ENCODE results near the gene LEP. TPM values are rescaled to one million over a fixed set of nuclear protein-coding genes. Genes with fewer than 3 reads are reported as not detected.

Gene LEP
- total and polyA plus RNA-seq, 9 of the 15 experiments (the other 6 are each of a cell fraction or from before 2014, with no cell fraction given): not detected

DNA sequence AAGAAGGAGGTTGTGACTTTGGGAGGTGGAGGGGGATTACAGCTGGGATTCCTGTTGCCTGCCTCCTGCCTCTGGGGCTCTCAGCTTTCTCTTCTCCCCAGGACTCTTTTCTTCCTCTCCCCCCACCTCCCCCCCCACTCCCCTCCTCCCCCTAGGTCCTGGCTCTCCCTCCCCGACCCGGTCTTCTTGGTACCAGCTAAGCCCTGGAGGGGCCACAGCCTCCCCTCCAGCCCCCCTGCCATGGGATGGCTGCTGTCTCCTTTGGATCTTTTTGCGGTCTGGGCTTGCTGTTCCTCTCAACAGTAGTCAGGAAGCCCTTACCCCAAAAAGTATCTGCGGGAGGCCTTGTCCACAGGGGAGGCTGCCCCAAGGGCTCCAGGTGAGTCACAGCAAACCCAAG, 33.5 kb upstream of the LEP start:
- WGBS (ENCODE audit: insufficient coverage, low coverage, missing lambda C conversion rate): 0% methylated on average over 4 of the region's 4 CpGs
- in situ Hi-C loops (cut with MboI) (loop anchor here (5.0 kb wide), 1 partner anchor 495 kb away; no protein-coding TSS in a partner anchor), intact Hi-C loops (cut with micrococcal nuclease) (loop anchor here (1.0 to 10.0 kb wide), 6 partner anchors 72 to 1403 kb away; no protein-coding TSS in a partner anchor)
- POLR2A ChIA-PET: interaction anchor here (0.9 kb wide), 1 partner anchor 30 kb away, joined by 4 read pairs; no protein-coding TSS in a partner anchor
- ATAC-seq (no peak), FAIRE-seq (no peak), DNase-seq (ENCODE audit: extremely low read depth in 1 of 4, low spot score in 3 of 4) (no peak)
- BruUV-seq (replicated peaks): no TSS peak
- Histone ChIP-seq H3K79me2 (ENCODE audit: control insufficient read depth, insufficient read depth, low read length) (no peaks in the 10 kb centered on the region), H4K20me1 (replicated peaks; ENCODE audit: control insufficient read depth, insufficient read depth, low read length) (peaks cover 13% of the 10 kb centered on the region; the same call in 1 of the 2 replicates), H3K9me1 (ENCODE audit: control insufficient read depth, insufficient read depth, low read length) (no peaks in the 10 kb centered on the region), H3K4me1 (replicated peaks in 1 of 2; ENCODE audit: control insufficient read depth in 2 of 2, insufficient read depth in 2 of 2, low read length in 2 of 2) (peaks cover 13 to 26% of the 10 kb centered on the region in 2 experiments; a peak in 4 of 5 replicates), H3K9ac (ENCODE audit: insufficient read depth in 1 of 2, low read depth in 2 of 2, low read length in 2 of 2) (no peak overlapping the region), H3K27me3 (ENCODE audit: control insufficient read depth in 2 of 2, insufficient read depth in 2 of 2, low read length in 2 of 2) (peaks cover 23 to 65% of the 10 kb centered on the region in 2 experiments; a peak in 4 of 5 replicates), H3K27ac (ENCODE audit: extremely low read depth, low read depth, low read length) (no peak overlapping the region), H3K9me3 (replicated peaks; ENCODE audit: control insufficient read depth, insufficient read depth, low read depth, low read length) (no peaks in the 10 kb centered on the region; the same call in 1 of the 2 replicates), H2AFZ (ENCODE audit: low read depth, low read length) (no peak overlapping the region), H3K36me3 (ENCODE audit: control insufficient read depth, insufficient read depth, low read length) (no peaks in the 10 kb centered on the region), H3K4me3 (no peak overlapping the region), H3K4me2 (ENCODE audit: insufficient read depth, low read length) (no peak overlapping the region)
- CTCF ChIA-PET (ENCODE audit: low intra/inter-chr PET ratio): interaction anchor here (0.8 to 3.5 kb wide), 5 partner anchors 71 to 1405 kb away, joined by 3 to 70 read pairs (median 7); no protein-coding TSS in a partner anchor
- TF ChIP-seq MYBL2 (IDR thresholded peaks at IDR 0.05; ENCODE audit: low read depth): no peak
- TF ChIP-seq MYBL2 (CRISPR knock-in tag; IDR thresholded peaks at IDR 0.05; ENCODE audit: borderline replicate concordance): no peak
- TF ChIP-seq ZNF24 (IDR thresholded peaks at IDR 0.05): no peak
- TF ChIP-seq RB1 (IDR thresholded peaks at IDR 0.05; ENCODE audit: low read depth): no peak
- TF ChIP-seq, protein P1, sequence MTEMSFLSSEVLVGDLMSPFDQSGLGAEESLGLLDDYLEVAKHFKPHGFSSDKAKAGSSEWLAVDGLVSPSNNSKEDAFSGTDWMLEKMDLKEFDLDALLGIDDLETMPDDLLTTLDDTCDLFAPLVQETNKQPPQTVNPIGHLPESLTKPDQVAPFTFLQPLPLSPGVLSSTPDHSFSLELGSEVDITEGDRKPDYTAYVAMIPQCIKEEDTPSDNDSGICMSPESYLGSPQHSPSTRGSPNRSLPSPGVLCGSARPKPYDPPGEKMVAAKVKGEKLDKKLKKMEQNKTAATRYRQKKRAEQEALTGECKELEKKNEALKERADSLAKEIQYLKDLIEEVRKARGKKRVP (CRISPR knock-in tag; IDR thresholded peaks at IDR 0.05): no peak
- TF ChIP-seq TCFL5 (CRISPR knock-in tag; conservative IDR thresholded peaks at IDR 0.05): no peak
- no peak for TF ChIP-seq SREBF1 (IDR thresholded peaks at IDR 0.05; ENCODE audit: borderline replicate concordance, low read depth, low read length)
- no peak for TF ChIP-seq TAF7 (tag; IDR thresholded peaks at IDR 0.05)
- no peak for TF ChIP-seq SRF (CRISPR knock-in tag; IDR thresholded peaks at IDR 0.05)
- TF ChIP-seq ZNF197 (CRISPR knock-in tag; IDR thresholded peaks at IDR 0.05; ENCODE audit: low read depth): no peak
- no peak for TF ChIP-seq SRSF9 (IDR thresholded peaks at IDR 0.05; ENCODE audit: borderline replicate concordance, low read depth, low read length)
- no peak for TF ChIP-seq BRCA1 (IDR thresholded peaks at IDR 0.05)
- TF ChIP-seq BRCA1 (CRISPR knock-in tag; IDR thresholded peaks at IDR 0.05): no peak
- TF ChIP-seq RREB1 (CRISPR knock-in tag; IDR thresholded peaks at IDR 0.05): no peak
- no peak for TF ChIP-seq DPF2 (IDR thresholded peaks at IDR 0.05)
